Esophagus squamous epithelium (tissue), 5 donors: ENCODE measurements around the gene CLCN3. TPM values are rescaled to one million over a fixed set of nuclear protein-coding genes. Genes with fewer than 3 reads are reported as not detected.

ENCODE experiments used
- DNase-seq: peaks from one replicate; lab custom pipeline; 2025; lab: John Stamatoyannopoulos, UW
- H3K27ac ChIP-seq, 4 donors: fragments of 200-600 bp; sonication (generic); one replicate each; pipeline ENCODE4 v1.5.1; 2016 to 2019; ENCODE audit warnings: mild to moderate bottlenecking in 1 of 4
- H3K27me3 ChIP-seq, 4 donors: fragments of 200-600 bp; sonication (generic); 1 replicate in 3 of 4; 2 replicates in 1 of 4; pipeline versions ENCODE4 v1.5.1 to v1.6.0; 2017 to 2021; ENCODE audit warnings: antibody characterized with exemption in 1 of 4
- H3K36me3 ChIP-seq, 3 donors: fragments of 200-600 bp; sonication (generic); one replicate each; pipeline ENCODE4 v1.5.1; 2016 to 2019
- H3K4me1 ChIP-seq, 3 donors: fragments of 200-600 bp; sonication (generic); one replicate each; pipeline ENCODE4 v1.5.1; 2017 to 2019
- H3K4me3 ChIP-seq, 4 donors: fragments of 200-600 bp; sonication (generic); 1 replicate in 3 of 4; 2 replicates in 1 of 4; pipeline ENCODE4 v1.5.1; 2016 to 2019; ENCODE audit warnings: mild to moderate bottlenecking in 2 of 4, moderate library complexity in 1 of 4
- H3K9me3 ChIP-seq, 3 donors: fragments of 200-600 bp; sonication (generic); one replicate each; pipeline ENCODE4 v1.5.1; 2016 to 2019
- POLR2A ChIP-seq, 4 donors: fragments of 450-650 bp; IDR thresholded peaks; one replicate each; pipeline ENCODE4 v1.6.1; 2017; ENCODE audit warnings: antibody characterized with exemption in 4 of 4, mild to moderate bottlenecking in 4 of 4, moderate library complexity in 3 of 4
- WGBS, 2 donors: methylation state at CpG; one replicate each; pipeline ENCODE4 v1.1.5; 2018; 5-methylcytosine and 5-hydroxymethylcytosine counted together
- intact Hi-C: fragments of 100-400 bp; cut with DNase I; formaldehyde crosslinking; loops from one replicate; pipeline ENCODE4 v1.15.0; 2022
- total RNA-seq, 4 donors: library from RNA; depleted of rRNA; stranded (reverse); fragments of >200 nt; gene quantifications; one replicate each; pipeline ENCODE4 v1.1.0, GENCODE V29; 2016
- TF ChIP-seq, protein P1 (sequence below), 6 experiments: fragments of 450-650 bp in 4 of 6; fragments of 200-600 bp in 2 of 6; sonication (generic) in 2 of 6; IDR thresholded peaks; one replicate each; pipeline ENCODE4 v1.5.1; 2016 to 2019; ENCODE audit warnings: antibody characterized with exemption in 6 of 6, mild to moderate bottlenecking in 4 of 6, moderate library complexity in 4 of 6
- donor health status: DM: yes; HTN: yes; CAD: no.

The CLCN3 gene
- total RNA-seq, 4 donors from 2014 or later, result 31.3 to 66.3 (median 46.1) TPM

DNA sequence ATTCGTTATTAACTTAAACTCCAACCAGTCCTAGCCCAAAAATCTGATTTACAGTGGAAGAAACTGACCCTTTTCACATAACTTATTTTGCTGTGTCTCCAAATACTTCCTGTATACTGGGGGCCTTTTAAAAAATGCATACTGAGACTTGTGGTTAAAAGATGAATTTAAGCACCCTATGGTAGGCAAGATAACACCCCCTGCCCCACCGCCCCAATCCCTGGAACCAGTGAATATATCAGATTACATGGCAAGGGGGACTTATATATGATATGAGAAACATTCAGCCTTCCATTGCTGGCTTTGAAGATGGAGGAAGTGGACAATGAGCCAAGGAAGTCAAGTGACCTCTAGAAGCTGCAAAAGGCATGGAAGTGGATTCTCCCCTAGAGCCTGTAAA lies 3.1 kb upstream of the CLCN3 start:
- TF ChIP-seq POLR2A (IDR thresholded peaks at IDR 0.05), result no peak
- TF ChIP-seq, protein P1, sequence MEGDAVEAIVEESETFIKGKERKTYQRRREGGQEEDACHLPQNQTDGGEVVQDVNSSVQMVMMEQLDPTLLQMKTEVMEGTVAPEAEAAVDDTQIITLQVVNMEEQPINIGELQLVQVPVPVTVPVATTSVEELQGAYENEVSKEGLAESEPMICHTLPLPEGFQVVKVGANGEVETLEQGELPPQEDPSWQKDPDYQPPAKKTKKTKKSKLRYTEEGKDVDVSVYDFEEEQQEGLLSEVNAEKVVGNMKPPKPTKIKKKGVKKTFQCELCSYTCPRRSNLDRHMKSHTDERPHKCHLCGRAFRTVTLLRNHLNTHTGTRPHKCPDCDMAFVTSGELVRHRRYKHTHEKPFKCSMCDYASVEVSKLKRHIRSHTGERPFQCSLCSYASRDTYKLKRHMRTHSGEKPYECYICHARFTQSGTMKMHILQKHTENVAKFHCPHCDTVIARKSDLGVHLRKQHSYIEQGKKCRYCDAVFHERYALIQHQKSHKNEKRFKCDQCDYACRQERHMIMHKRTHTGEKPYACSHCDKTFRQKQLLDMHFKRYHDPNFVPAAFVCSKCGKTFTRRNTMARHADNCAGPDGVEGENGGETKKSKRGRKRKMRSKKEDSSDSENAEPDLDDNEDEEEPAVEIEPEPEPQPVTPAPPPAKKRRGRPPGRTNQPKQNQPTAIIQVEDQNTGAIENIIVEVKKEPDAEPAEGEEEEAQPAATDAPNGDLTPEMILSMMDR (IDR thresholded peaks at IDR 0.05), result no peak
- DNase-seq, result no peak
- no peak overlapping the region for H3K27ac ChIP-seq
- intact Hi-C loops, result loop anchor here (10.0 kb wide), 1 partner anchor 407 kb away; the partner anchor contains the start of gene MFAP3L
- H3K36me3 ChIP-seq, result no peaks in the 10 kb centered on the region
- WGBS, 2 donors, result 73 to 86% methylated on average over 2 of the region's 2 CpGs
- H3K4me3 ChIP-seq, result no peak overlapping the region
- H3K9me3 ChIP-seq, result no peaks in the 10 kb centered on the region
- H3K27me3 ChIP-seq, result no peaks in the 10 kb centered on the region
- H3K4me1 ChIP-seq, result peaks cover 0 to 41% (median 9%) of the 10 kb centered on the region in 3 donors

DNA sequence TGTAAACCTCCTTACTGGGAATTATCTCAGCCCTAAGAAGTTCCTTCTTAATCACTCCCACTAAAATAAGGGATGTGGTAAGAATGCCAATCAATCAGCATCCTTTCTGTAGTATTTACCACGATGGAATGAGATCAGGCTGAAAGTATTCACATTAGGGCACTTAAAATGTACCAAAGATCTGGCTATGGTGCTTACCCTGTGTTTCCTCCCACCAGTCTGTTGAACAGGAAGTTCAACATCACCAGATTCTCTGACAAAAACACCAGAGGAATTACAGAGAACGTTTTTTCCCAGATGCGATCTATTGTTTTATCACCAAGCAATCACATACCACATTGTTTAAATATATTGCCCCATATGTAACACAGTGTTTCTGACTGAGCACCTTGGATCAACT lies 2.1 kb upstream of the CLCN3 start:
- Histone ChIP-seq H3K9me3 (no peaks in the 10 kb centered on the region), H3K4me3 (no peak overlapping the region), H3K27me3 (no peaks in the 10 kb centered on the region), H3K27ac (no peak overlapping the region), H3K4me1 (peaks cover 0 to 44% (median 16%) of the 10 kb centered on the region in 3 donors), H3K36me3 (no peaks in the 10 kb centered on the region)
- TF ChIP-seq POLR2A (IDR thresholded peaks at IDR 0.05), result no peak
- TF ChIP-seq, protein P1 (IDR thresholded peaks at IDR 0.05), result no peak
- WGBS, 2 donors, result 54 to 56% methylated on average over 3 of the region's 3 CpGs
- intact Hi-C loops, result loop anchor here (10.0 kb wide), 1 partner anchor 407 kb away; the partner anchor contains the start of gene MFAP3L
- DNase-seq, result no peak

DNA sequence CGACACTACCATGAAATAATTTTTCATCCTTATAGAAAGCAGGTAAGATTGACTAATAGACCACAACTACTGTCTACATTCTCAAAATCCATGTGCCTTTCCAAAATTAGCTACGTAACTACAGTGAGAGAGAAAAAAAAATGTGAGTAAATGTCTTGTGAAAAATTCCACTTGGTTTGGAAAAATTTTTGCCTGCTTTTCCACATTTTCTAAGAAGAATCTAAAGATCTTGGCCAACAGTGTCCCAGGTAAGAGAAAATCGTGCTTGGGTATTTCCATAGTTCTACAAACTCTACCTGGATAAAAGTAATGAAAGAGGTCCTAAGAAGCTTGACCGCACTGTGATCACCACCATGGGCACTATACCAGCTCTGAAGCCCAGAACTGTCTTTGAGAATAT lies 1.4 kb upstream of the CLCN3 start:
- Histone ChIP-seq H3K36me3 (no peaks in the 10 kb centered on the region), H3K27ac (peak overlapping the region; percentile 92 to 99 (median 96)), H3K9me3 (no peaks in the 10 kb centered on the region), H3K4me3 (peak overlapping the region; percentile 51 to 79 (median 71)), H3K27me3 (no peaks in the 10 kb centered on the region), H3K4me1 (peaks cover 0 to 43% (median 13%) of the 10 kb centered on the region in 3 donors)
- intact Hi-C loops, result loop anchor here (10.0 kb wide), 1 partner anchor 406 kb away; the partner anchor contains the start of gene MFAP3L
- no peak for DNase-seq
- 71 to 82% methylated on average over 4 of the region's 4 CpGs for WGBS, 2 donors
- no peak for TF ChIP-seq POLR2A (IDR thresholded peaks at IDR 0.05)
- TF ChIP-seq, protein P1 (IDR thresholded peaks at IDR 0.05), result no peak

DNA sequence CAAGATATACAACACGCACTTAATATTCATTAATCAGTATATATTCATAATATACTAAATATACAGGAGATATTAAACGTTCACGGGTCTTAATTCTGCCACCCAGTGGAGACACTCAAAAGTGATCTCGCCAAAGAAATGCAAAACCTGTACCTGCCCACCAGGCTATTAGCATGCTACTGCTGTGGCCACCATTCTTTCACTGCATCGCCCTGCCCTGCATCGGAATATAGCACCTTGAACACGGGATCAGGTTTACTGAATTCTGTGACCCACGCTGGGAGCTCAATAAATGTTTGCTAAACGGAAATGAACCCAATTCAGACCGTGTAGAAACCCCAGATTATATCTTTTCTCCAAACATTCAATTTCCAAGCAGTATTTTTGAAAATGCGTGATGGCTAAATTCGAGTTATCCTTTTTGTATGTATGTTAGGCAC lies 840 bp upstream of the CLCN3 start:
- Histone ChIP-seq H3K9me3 (no peaks in the 10 kb centered on the region), H3K36me3 (no peaks in the 10 kb centered on the region), H3K4me3 (peak overlapping the region; percentile 51 to 79 (median 71)), H3K27ac (peak overlapping the region; percentile 92 to 99 (median 96)), H3K4me1 (peaks cover 0 to 45% (median 13%) of the 10 kb centered on the region in 3 donors), H3K27me3 (no peaks in the 10 kb centered on the region)
- peak in 1 of 4 donors; percentile 2 for TF ChIP-seq POLR2A (IDR thresholded peaks at IDR 0.05)
- TF ChIP-seq, protein P1 (IDR thresholded peaks at IDR 0.05), result peak; percentile 53 to 74 (median 63)
- intact Hi-C loops, result loop anchor here (10.0 kb wide), 1 partner anchor 405 kb away; the partner anchor contains the start of gene MFAP3L
- DNase-seq, result no peak
- WGBS, 2 donors, result 1 to 2% methylated on average over 12 of the region's 12 CpGs

DNA sequence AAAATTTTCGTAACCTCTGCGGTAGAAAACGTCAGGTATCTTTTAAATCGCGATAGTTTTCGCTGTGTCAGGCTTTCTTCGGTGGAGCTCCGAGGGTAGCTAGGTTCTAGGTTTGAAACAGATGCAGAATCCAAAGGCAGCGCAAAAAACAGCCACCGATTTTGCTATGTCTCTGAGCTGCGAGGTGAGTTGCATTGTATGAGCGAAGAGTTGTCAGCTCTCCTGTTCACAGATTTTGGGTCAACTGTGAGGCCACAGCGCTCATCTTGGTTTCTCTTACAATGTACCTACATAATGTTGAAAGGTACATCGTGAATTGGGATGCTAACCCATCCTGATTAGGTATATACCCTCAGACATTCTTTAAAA lies 486 bp downstream of the CLCN3 start:
- H3K9me3 ChIP-seq, result no peaks in the 10 kb centered on the region
- H3K27ac ChIP-seq, result peak overlapping the region; percentile 92 to 99 (median 96)
- H3K27me3 ChIP-seq, result no peaks in the 10 kb centered on the region
- intact Hi-C loops, result no loop called here
- DNase-seq, result no peak
- H3K4me3 ChIP-seq, result peak overlapping the region; percentile 51 to 79 (median 71)
- H3K4me1 ChIP-seq, result peaks cover 0 to 47% (median 13%) of the 10 kb centered on the region in 3 donors
- no peak for TF ChIP-seq POLR2A (IDR thresholded peaks at IDR 0.05)
- TF ChIP-seq, protein P1 (IDR thresholded peaks at IDR 0.05), result no peak
- peaks cover 0 to 4% (median 0%) of the 10 kb centered on the region in 3 donors for H3K36me3 ChIP-seq
- WGBS, 2 donors, result 0% methylated on average over 11 to 14 of the region's 14 CpGs
